K562 treated with DMSO at 1 percent for 24 hours (cell line): ENCODE data around the gene DMC1. TPM values are rescaled to one million over a fixed set of nuclear protein-coding genes. Genes with fewer than 3 reads are reported as not detected.

Experiments used
- total RNA-seq: library from RNA; unstranded; fragments of 300-600 nt; gene quantifications from 2 replicates; pipeline ENCODE4 v1.2.3, GENCODE V29; 2022; ENCODE audit warnings: low read depth; ENCODE audit not compliant: insufficient read depth

Gene DMC1
- 1.9 and 6.6 TPM in 2 replicates for total RNA-seq

GRCh38 chr22:38569972-38570778, at the start of gene DMC1:
Gene DMC1, minus strand, starts transcription at chr22:38570183. Its CDS starts 1,927 bp downstream, at chr22:38568256.

GRCh38 chr22:38506118-38506962, 63.6 kb downstream of the DMC1 start, which contains the start of gene DDX17:
Gene DDX17, minus strand, starts transcription at chr22:38506311.

Other genes with a start within 250 kb of the DMC1 start
- 0.25 TPM in 1 of 2 replicates, not detected in the other for gene KCNJ4, start 115.0 kb downstream of the DMC1 start, total RNA-seq
- gene KDELR3, start 102.1 kb downstream of the DMC1 start, total RNA-seq: 16.7 and 17.8 TPM in 2 replicates
- gene DDX17, start 63.9 kb downstream of the DMC1 start, total RNA-seq: 127 and 130 TPM in 2 replicates
- 0.09 and 0.32 TPM in 2 replicates for gene FAM227A, start 86.2 kb upstream of the DMC1 start, total RNA-seq
- gene CBY1, start 86.5 kb upstream of the DMC1 start, total RNA-seq: 11.1 and 17.2 TPM in 2 replicates
- 12.6 and 13.0 TPM in 2 replicates for gene TOMM22, start 111.8 kb upstream of the DMC1 start, total RNA-seq
- 31.2 and 34.0 TPM in 2 replicates for gene JOSD1, start 130.8 kb upstream of the DMC1 start, total RNA-seq
- 26.5 and 28.2 TPM in 2 replicates for gene GTPBP1, start 135.8 kb upstream of the DMC1 start, total RNA-seq
- 72.7 and 74.5 TPM in 2 replicates for gene SUN2, start 185.8 kb upstream of the DMC1 start, total RNA-seq
- 15.3 and 16.5 TPM in 2 replicates for gene DNAL4, start 224.0 kb upstream of the DMC1 start, total RNA-seq